Right lobe of liver (tissue), 4 donors: ENCODE measurements around the gene ZNF782.

Experiments
- CTCF ChIP-seq, 4 donors: fragments of 200-600 bp in 3 of 4; fragments of 450-650 bp in 1 of 4; IDR thresholded peaks; one replicate each; pipeline versions ENCODE4 v1.5.1 to v1.8.0; 2016 to 2022; ENCODE audit warnings: antibody characterized with exemption in 4 of 4, mild to moderate bottlenecking in 2 of 4
- POLR2A ChIP-seq: fragments of 450-650 bp; IDR thresholded peaks from one replicate; pipeline ENCODE4 v1.6.1; 2017; ENCODE audit warnings: antibody characterized with exemption, mild to moderate bottlenecking
- donor health status: DM: no; HTN: no; CAD: no.
- donor health status: DM: no; HTN: no; CAD: no.
- donor health status: DM: no; HTN: yes; CAD: no.

- TF ChIP-seq CTCF (IDR thresholded peaks at IDR 0.05) (no peak), POLR2A (no peak)
Measured at GRCh38 chr9:96871176-96871575, 16.9 kb upstream of the ZNF782 start.
